KMS-11 (cell line): ENCODE data around the gene CRISP1.

Experiments
- H2AFZ ChIP-seq: fragments of 200-600 bp; sonication (generic); 2 replicates; pipeline ENCODE4 v1.6.1; 2016; ENCODE audit warnings: antibody characterized with exemption, mixed run types, low read depth
- H3K27ac ChIP-seq: fragments of 200-600 bp; sonication (generic); 2 replicates; pipeline ENCODE4 v1.6.1; 2016; ENCODE audit warnings: mild to moderate bottlenecking, mixed run types
- H3K27me3 ChIP-seq: fragments of 200-600 bp; sonication (generic); 2 replicates; pipeline ENCODE4 v1.6.1; 2017; ENCODE audit warnings: mild to moderate bottlenecking, low read depth, mixed run types, moderate library complexity; ENCODE audit not compliant: insufficient read depth
- H3K36me3 ChIP-seq: fragments of 200-600 bp; sonication (generic); 2 replicates; pipeline ENCODE4 v1.6.1; 2017; ENCODE audit warnings: mild to moderate bottlenecking, mixed run types; ENCODE audit not compliant: insufficient read depth
- H3K4me1 ChIP-seq: fragments of 200-600 bp; sonication (generic); 2 replicates; pipeline ENCODE4 v1.6.1; 2016; ENCODE audit warnings: mild to moderate bottlenecking, low read depth, mixed run types; ENCODE audit not compliant: poor library complexity, severe bottlenecking
- H3K4me2 ChIP-seq: fragments of 200-600 bp; sonication (generic); 2 replicates; pipeline ENCODE4 v1.7.0; 2016; ENCODE audit warnings: mild to moderate bottlenecking, mixed run types
- H3K4me3 ChIP-seq: fragments of 200-600 bp; sonication (generic); IDR thresholded peaks from 2 replicates; pipeline ENCODE4 v1.6.1; 2017; ENCODE audit warnings: low read depth, low read length, mixed read lengths; ENCODE audit not compliant: insufficient read depth
- H3K79me2 ChIP-seq: fragments of 200-600 bp; sonication (generic); 2 replicates; pipeline ENCODE4 v1.6.1; 2016; ENCODE audit warnings: low read depth, mixed run types; ENCODE audit not compliant: insufficient read depth
- H3K9ac ChIP-seq: fragments of 200-600 bp; sonication (generic); 2 replicates; pipeline ENCODE4 v1.6.1; 2016; ENCODE audit warnings: mild to moderate bottlenecking, mixed run types
- H4K20me1 ChIP-seq: fragments of 200-600 bp; sonication (generic); 2 replicates; pipeline ENCODE4 v1.6.1; 2016; ENCODE audit warnings: mild to moderate bottlenecking, mixed run types; ENCODE audit not compliant: insufficient read depth
- TF ChIP-seq, protein P1 (sequence below): fragments of 200-600 bp; sonication (generic); conservative IDR thresholded peaks from 2 replicates; pipeline ENCODE4 v1.6.1; 2017; ENCODE audit warnings: low read depth, mild to moderate bottlenecking, antibody characterized with exemption, low read length, moderate library complexity, mixed read lengths

Gene CRISP1

DNA sequence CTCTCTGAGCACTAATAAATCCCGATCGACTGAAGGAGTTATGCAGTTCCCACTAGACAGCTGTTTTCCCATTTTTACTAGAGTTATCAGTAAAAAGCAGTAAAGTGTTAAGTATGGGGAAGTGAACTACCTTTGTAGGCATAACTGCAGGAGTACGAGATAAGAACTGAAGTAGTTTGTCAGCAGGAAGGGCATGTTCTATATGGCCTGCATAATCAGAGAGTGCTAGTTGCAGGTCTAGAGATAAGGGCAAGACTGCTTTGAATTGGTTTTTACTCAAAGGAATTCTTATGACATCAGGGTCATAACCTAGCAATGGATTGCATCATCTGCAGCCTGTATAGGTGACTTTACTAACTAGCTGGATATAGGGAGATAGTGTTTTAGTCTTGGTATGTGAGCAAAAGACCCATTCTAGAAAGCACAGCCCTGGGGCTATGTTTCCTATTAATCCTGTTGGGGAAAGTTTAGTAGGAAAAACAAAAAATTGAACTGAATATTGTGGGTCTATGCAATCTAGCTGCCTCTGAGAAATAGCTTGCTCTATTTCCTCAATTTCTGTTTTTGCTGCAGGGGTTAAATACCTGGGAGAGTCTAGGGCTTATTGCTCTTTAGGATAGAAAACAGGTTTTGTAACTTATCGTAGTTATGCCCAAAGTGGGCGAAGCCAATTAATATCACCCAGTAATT lies 22.6 kb upstream of the CRISP1 start:
- H3K4me2 ChIP-seq: no peak overlapping the region
- no peak overlapping the region for H2AFZ ChIP-seq
- no peaks in the 10 kb centered on the region for H3K79me2 ChIP-seq
- TF ChIP-seq, protein P1, sequence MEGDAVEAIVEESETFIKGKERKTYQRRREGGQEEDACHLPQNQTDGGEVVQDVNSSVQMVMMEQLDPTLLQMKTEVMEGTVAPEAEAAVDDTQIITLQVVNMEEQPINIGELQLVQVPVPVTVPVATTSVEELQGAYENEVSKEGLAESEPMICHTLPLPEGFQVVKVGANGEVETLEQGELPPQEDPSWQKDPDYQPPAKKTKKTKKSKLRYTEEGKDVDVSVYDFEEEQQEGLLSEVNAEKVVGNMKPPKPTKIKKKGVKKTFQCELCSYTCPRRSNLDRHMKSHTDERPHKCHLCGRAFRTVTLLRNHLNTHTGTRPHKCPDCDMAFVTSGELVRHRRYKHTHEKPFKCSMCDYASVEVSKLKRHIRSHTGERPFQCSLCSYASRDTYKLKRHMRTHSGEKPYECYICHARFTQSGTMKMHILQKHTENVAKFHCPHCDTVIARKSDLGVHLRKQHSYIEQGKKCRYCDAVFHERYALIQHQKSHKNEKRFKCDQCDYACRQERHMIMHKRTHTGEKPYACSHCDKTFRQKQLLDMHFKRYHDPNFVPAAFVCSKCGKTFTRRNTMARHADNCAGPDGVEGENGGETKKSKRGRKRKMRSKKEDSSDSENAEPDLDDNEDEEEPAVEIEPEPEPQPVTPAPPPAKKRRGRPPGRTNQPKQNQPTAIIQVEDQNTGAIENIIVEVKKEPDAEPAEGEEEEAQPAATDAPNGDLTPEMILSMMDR: no peak
- no peaks in the 10 kb centered on the region for H3K4me1 ChIP-seq
- no peak overlapping the region for H3K27ac ChIP-seq
- no peak overlapping the region for H3K4me3 ChIP-seq
- no peaks in the 10 kb centered on the region for H3K36me3 ChIP-seq
- H3K9ac ChIP-seq: no peak overlapping the region
- no peaks in the 10 kb centered on the region for H4K20me1 ChIP-seq
- no peaks in the 10 kb centered on the region for H3K27me3 ChIP-seq

GRCh38 chr6:49868951-49869529 lies 2.7 kb upstream of the CRISP1 start:
- no peak overlapping the region for H3K4me3 ChIP-seq
- TF ChIP-seq, protein P1: no peak
- H3K4me2 ChIP-seq: no peak overlapping the region
- H3K9ac ChIP-seq: no peak overlapping the region
- no peak overlapping the region for H2AFZ ChIP-seq
- H3K79me2 ChIP-seq: no peaks in the 10 kb centered on the region
- no peaks in the 10 kb centered on the region for H4K20me1 ChIP-seq
- H3K4me1 ChIP-seq: no peaks in the 10 kb centered on the region
- H3K27ac ChIP-seq: no peak overlapping the region
- H3K36me3 ChIP-seq: no peaks in the 10 kb centered on the region
- no peaks in the 10 kb centered on the region for H3K27me3 ChIP-seq

- H3K27ac ChIP-seq: no peak overlapping the region
- no peaks in the 10 kb centered on the region for H3K27me3 ChIP-seq
- H3K9ac ChIP-seq: no peak overlapping the region
- H3K4me2 ChIP-seq: no peak overlapping the region
- H3K36me3 ChIP-seq: no peaks in the 10 kb centered on the region
- H4K20me1 ChIP-seq: no peaks in the 10 kb centered on the region
- no peaks in the 10 kb centered on the region for H3K4me1 ChIP-seq
- no peaks in the 10 kb centered on the region for H3K79me2 ChIP-seq
- H2AFZ ChIP-seq: no peak overlapping the region
- TF ChIP-seq, protein P1: no peak
- no peak overlapping the region for H3K4me3 ChIP-seq
These were observed 10.1 kb downstream of the CRISP1 start for GRCh38 chr6:49856282-49856681.

DNA sequence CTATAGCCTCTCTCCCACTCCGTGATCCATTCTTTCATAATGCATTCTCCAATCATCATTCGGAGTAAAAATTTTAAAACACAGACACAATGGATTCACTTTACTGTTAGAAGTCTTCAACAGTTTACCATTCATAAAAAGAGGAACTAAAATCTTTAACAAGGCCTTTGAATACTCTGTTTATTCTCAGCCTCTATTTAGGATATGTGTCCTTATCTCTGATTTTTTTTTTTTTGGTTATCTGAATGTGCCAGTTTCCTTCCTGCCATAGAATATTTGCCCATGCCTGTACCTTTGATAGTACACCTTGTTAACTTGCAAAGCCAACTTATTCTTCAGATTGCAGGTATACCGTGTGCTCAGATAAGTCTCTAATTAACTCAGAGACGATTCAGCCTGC lies 11.1 kb downstream of the CRISP1 start:
- no peak overlapping the region for H2AFZ ChIP-seq
- H3K4me2 ChIP-seq: no peak overlapping the region
- no peaks in the 10 kb centered on the region for H3K4me1 ChIP-seq
- no peak overlapping the region for H3K4me3 ChIP-seq
- no peaks in the 10 kb centered on the region for H3K79me2 ChIP-seq
- TF ChIP-seq, protein P1: no peak
- no peaks in the 10 kb centered on the region for H4K20me1 ChIP-seq
- no peaks in the 10 kb centered on the region for H3K36me3 ChIP-seq
- no peaks in the 10 kb centered on the region for H3K27me3 ChIP-seq
- H3K9ac ChIP-seq: no peak overlapping the region
- no peak overlapping the region for H3K27ac ChIP-seq
